ENCODE data around the gene AGTRAP. TPM values are rescaled to one million over a fixed set of nuclear protein-coding genes. Genes with fewer than 3 reads are reported as not detected.

The AGTRAP gene
- total RNA-seq, 1 experiment from 2014 or later: 30.4 TPM

- H3K4me3 Mint-ChIP-seq (ENCODE audit: low read depth, unreplicated experiment): no peak overlapping the region
- no TSS peak for BruUV-seq (replicated peaks)
- H3K4me1 Mint-ChIP-seq (ENCODE audit: low read depth, unreplicated experiment): no peaks in the 10 kb centered on the region
- H3K27me3 Mint-ChIP-seq (ENCODE audit: unreplicated experiment): peaks cover 16% of the 10 kb centered on the region
- H3K36me3 Mint-ChIP-seq (ENCODE audit: insufficient read depth, unreplicated experiment): peaks cover 4% of the 10 kb centered on the region
- intact Hi-C loops (cut with micrococcal nuclease; ENCODE audit: unreplicated experiment): no loop called here
- TF ChIP-seq CTCF (IDR thresholded peaks at IDR 0.05; ENCODE audit: unreplicated experiment): no peak
- no peak for DNase-seq
- CTCF ChIA-PET: no interaction called here
- H3K27ac Mint-ChIP-seq (ENCODE audit: unreplicated experiment): no peak overlapping the region
- H3K9me3 Mint-ChIP-seq (ENCODE audit: low read depth, unreplicated experiment): no peaks in the 10 kb centered on the region
Observed at GRCh38 chr1:11701551-11701961, 34.4 kb upstream of the AGTRAP start.

GRCh38 chr1:11701981-11702803 is 33.7 kb upstream of the AGTRAP start:
- Mint-ChIP-seq H3K36me3 (ENCODE audit: insufficient read depth, unreplicated experiment) (peaks cover 4% of the 10 kb centered on the region), H3K4me3 (ENCODE audit: low read depth, unreplicated experiment) (no peak overlapping the region), H3K27me3 (ENCODE audit: unreplicated experiment) (peaks cover 18% of the 10 kb centered on the region), H3K9me3 (ENCODE audit: low read depth, unreplicated experiment) (no peaks in the 10 kb centered on the region), H3K27ac (ENCODE audit: unreplicated experiment) (no peak overlapping the region), H3K4me1 (ENCODE audit: low read depth, unreplicated experiment) (no peaks in the 10 kb centered on the region)
- no peak for DNase-seq
- CTCF ChIA-PET: no interaction called here
- no peak for TF ChIP-seq CTCF (IDR thresholded peaks at IDR 0.05; ENCODE audit: unreplicated experiment)
- no TSS peak for BruUV-seq (replicated peaks)
- intact Hi-C loops (cut with micrococcal nuclease; ENCODE audit: unreplicated experiment): no loop called here

- intact Hi-C loops (cut with micrococcal nuclease; ENCODE audit: unreplicated experiment): no loop called here
- no TSS peak for BruUV-seq (replicated peaks)
- H3K4me1 Mint-ChIP-seq (ENCODE audit: low read depth, unreplicated experiment): peaks cover under 1% of the 10 kb centered on the region
- H3K4me3 Mint-ChIP-seq (ENCODE audit: low read depth, unreplicated experiment): no peak overlapping the region
- H3K27me3 Mint-ChIP-seq (ENCODE audit: unreplicated experiment): peaks cover 20% of the 10 kb centered on the region
- no peak for DNase-seq
- H3K36me3 Mint-ChIP-seq (ENCODE audit: insufficient read depth, unreplicated experiment): peaks cover 4% of the 10 kb centered on the region
- TF ChIP-seq CTCF (IDR thresholded peaks at IDR 0.05; ENCODE audit: unreplicated experiment): no peak
- no peak overlapping the region for H3K27ac Mint-ChIP-seq (ENCODE audit: unreplicated experiment)
- CTCF ChIA-PET: no interaction called here
- H3K9me3 Mint-ChIP-seq (ENCODE audit: low read depth, unreplicated experiment): no peaks in the 10 kb centered on the region
Observed at GRCh38 chr1:11703357-11704193, 32.4 kb upstream of the AGTRAP start.

GRCh38 chr1:11704194-11704529 is 31.8 kb upstream of the AGTRAP start:
- Mint-ChIP-seq H3K27me3 (ENCODE audit: unreplicated experiment) (peaks cover 20% of the 10 kb centered on the region), H3K9me3 (ENCODE audit: low read depth, unreplicated experiment) (no peaks in the 10 kb centered on the region), H3K4me3 (ENCODE audit: low read depth, unreplicated experiment) (no peak overlapping the region), H3K36me3 (ENCODE audit: insufficient read depth, unreplicated experiment) (peaks cover 4% of the 10 kb centered on the region), H3K27ac (ENCODE audit: unreplicated experiment) (no peak overlapping the region), H3K4me1 (ENCODE audit: low read depth, unreplicated experiment) (peaks cover 6% of the 10 kb centered on the region)
- no TSS peak for BruUV-seq (replicated peaks)
- intact Hi-C loops (cut with micrococcal nuclease; ENCODE audit: unreplicated experiment): no loop called here
- TF ChIP-seq CTCF (IDR thresholded peaks at IDR 0.05; ENCODE audit: unreplicated experiment): no peak
- CTCF ChIA-PET: no interaction called here
- DNase-seq: no peak
